Hematopoietic multipotent progenitor cell (in vitro differentiated cells): Measurements from ENCODE around the gene TBX2. TPM values are rescaled to one million over a fixed set of nuclear protein-coding genes. Genes with fewer than 3 reads are reported as not detected.

ENCODE experiments used
- total RNA-seq: library from RNA; depleted of rRNA; stranded (reverse); fragments of >200 nt; gene quantifications from one replicate; pipeline ENCODE4 v1.2.3, GENCODE V29; 2012

The TBX2 gene
- total RNA-seq, 1 donor = under 0.01 TPM

Other genes starting within 250 kb of the TBX2 start
- not detected for gene TBX4, start 52.6 kb downstream of the TBX2 start, total RNA-seq
- not detected for gene NACA2, start 191.4 kb downstream of the TBX2 start, total RNA-seq